HepG2 (cell line): ENCODE data around the gene RSPRY1. TPM values are rescaled to one million over a fixed set of nuclear protein-coding genes. Genes with fewer than 3 reads are reported as not detected.

Experiments
- SAFB2 ChIP-seq: sonication (generic); formaldehyde crosslinking; IDR thresholded peaks from 2 replicates; pipeline ENCODE4 v1.5.1; 2020; ENCODE audit warnings: missing genetic modification reagents, low read depth, mild to moderate bottlenecking, borderline replicate concordance
- ZBTB3 ChIP-seq: sonication (generic); formaldehyde crosslinking; IDR thresholded peaks from 2 replicates; pipeline ENCODE4 v1.4.0; 2020; ENCODE audit warnings: low read depth, mild to moderate bottlenecking, moderate library complexity, missing genetic modification reagents, borderline replicate concordance
- ZFP36L2 ChIP-seq: sonication (generic); formaldehyde crosslinking; IDR thresholded peaks from 2 replicates; pipeline ENCODE4 v1.4.0; 2020; ENCODE audit warnings: missing genetic modification reagents
- ZFYVE20 ChIP-seq: sonication (generic); formaldehyde crosslinking; IDR thresholded peaks from 2 replicates; pipeline ENCODE4 v1.8.0; 2023; ENCODE audit warnings: low read depth, mild to moderate bottlenecking, moderate library complexity, missing genetic modification reagents, borderline replicate concordance
- ZNF530 ChIP-seq: sonication (generic); formaldehyde crosslinking; IDR thresholded peaks from 2 replicates; pipeline ENCODE4 v1.5.0; 2020; ENCODE audit warnings: low read depth, mild to moderate bottlenecking, missing genetic modification reagents
- polyA plus RNA-seq, 8 experiments: library from polyadenylated mRNA; depleted of rRNA in 3 of 8; stranded (reverse) in 7 of 8; unstranded in 1 of 8; fragments of >200 nt; fragmentation: Illumina TruSeq in 4 of 8; extraction: Trizol in 4 of 8; gene quantifications; 2 replicates each; pipeline versions ENCODE4 v1.2.1 to v1.2.3, GENCODE V29; 2011 to 2016; ENCODE audit warnings: low read depth in 4 of 8, missing spikeins in 1 of 8, mixed read lengths in 1 of 8; ENCODE audit not compliant: insufficient read depth in 1 of 8
- total RNA-seq, 5 experiments: library from RNA; depleted of rRNA; stranded (reverse); fragments of >200 nt; fragmentation: Illumina TruSeq; extraction: Trizol; gene quantifications; 2 replicates each; pipeline ENCODE4 v1.2.3, GENCODE V29; 2016; ENCODE audit warnings: low read depth in 1 of 5
- TF ChIP-seq, protein P1 (sequence below): sonication (generic); formaldehyde crosslinking; IDR thresholded peaks from 2 replicates; pipeline ENCODE4 v1.5.0; 2020; ENCODE audit warnings: mild to moderate bottlenecking, missing genetic modification reagents, borderline replicate concordance
- TF ChIP-seq, protein P2 (sequence below): sonication (generic); formaldehyde crosslinking; IDR thresholded peaks from one replicate; pipeline ENCODE4 v1.5.1; 2020; ENCODE audit warnings: mild to moderate bottlenecking, missing genetic modification reagents; ENCODE audit errors: not compliant biosample characterization
- TF ChIP-seq, protein P3 (sequence below): sonication (generic); formaldehyde crosslinking; IDR thresholded peaks from 2 replicates; pipeline ENCODE4 v1.4.0; 2020; ENCODE audit warnings: missing genetic modification reagents, borderline replicate concordance
- TF ChIP-seq, protein P4 (sequence below): sonication (generic); formaldehyde crosslinking; IDR thresholded peaks from 2 replicates; pipeline ENCODE4 v1.4.0; 2020; ENCODE audit warnings: missing genetic modification reagents
- TF ChIP-seq, protein P5 (sequence below): sonication (generic); formaldehyde crosslinking; IDR thresholded peaks from 2 replicates; pipeline ENCODE4 v1.5.1; 2020; ENCODE audit warnings: missing genetic modification reagents, mild to moderate bottlenecking, borderline replicate concordance

Gene RSPRY1
- total and polyA plus RNA-seq, 2 of the 13 experiments (the other 11 are each of a cell fraction or from before 2014, with no cell fraction given) = 53.4 to 61.0 TPM

DNA sequence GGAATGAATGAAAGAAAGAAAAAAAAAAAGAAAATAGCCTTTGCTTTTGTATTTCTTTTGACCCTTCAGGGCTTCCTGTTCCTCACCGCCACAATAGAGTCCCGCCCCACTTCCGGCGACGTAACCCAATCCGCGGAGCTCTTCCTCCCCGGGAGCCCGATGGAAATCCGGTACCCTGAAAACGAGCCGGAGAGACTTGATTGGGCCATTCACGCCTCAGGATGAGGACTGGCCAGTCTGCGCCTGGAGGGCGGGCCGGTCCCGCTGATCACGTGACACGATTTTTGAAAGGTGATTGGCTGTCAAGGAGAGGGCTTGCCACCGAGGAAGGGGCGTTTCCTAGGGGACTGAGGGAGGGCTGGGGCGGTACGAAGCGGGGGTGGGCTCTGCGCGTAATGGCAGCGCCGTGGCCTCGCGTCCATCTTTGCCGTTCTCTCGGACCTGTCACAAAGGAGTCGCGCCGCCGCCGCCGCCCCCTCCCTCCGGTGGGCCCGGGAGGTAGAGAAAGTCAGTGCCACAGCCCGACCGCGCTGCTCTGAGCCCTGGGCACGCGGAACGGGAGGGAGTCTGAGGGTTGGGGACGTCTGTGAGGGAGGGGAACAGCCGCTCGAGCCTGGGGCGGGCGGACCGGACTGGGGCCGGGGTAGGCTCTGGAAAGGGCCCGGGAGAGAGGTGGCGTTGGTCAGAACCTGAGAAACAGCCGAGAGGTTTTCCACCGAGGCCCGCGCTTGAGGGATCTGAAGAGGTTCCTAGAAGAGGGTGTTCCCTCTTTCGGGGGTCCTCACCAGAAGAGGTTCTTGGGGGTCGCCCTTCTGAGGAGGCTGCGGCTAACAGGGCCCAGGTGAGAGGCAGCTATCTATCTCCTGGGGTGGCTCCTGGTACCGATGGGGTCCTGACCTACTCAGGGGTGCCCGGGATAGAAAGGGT is at the start of gene RSPRY1, which contains the start of gene PSME3IP1 (continued):
- TF ChIP-seq, protein P1, sequence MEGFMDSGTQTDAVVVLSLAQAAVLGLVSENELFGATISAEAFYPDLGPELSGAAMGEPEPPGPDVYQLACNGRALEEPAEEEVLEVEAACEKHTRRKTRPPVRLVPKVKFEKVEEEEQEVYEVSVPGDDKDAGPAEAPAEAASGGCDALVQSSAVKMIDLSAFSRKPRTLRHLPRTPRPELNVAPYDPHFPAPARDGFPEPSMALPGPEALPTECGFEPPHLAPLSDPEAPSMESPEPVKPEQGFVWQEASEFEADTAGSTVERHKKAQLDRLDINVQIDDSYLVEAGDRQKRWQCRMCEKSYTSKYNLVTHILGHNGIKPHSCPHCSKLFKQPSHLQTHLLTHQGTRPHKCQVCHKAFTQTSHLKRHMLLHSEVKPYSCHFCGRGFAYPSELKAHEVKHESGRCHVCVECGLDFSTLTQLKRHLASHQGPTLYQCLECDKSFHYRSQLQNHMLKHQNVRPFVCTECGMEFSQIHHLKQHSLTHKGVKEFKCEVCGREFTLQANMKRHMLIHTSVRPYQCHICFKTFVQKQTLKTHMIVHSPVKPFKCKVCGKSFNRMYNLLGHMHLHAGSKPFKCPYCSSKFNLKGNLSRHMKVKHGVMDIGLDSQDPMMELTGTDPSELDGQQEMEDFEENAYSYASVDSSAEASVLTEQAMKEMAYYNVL (CRISPR knock-in tag) = no peak
- TF ChIP-seq, protein P2, sequence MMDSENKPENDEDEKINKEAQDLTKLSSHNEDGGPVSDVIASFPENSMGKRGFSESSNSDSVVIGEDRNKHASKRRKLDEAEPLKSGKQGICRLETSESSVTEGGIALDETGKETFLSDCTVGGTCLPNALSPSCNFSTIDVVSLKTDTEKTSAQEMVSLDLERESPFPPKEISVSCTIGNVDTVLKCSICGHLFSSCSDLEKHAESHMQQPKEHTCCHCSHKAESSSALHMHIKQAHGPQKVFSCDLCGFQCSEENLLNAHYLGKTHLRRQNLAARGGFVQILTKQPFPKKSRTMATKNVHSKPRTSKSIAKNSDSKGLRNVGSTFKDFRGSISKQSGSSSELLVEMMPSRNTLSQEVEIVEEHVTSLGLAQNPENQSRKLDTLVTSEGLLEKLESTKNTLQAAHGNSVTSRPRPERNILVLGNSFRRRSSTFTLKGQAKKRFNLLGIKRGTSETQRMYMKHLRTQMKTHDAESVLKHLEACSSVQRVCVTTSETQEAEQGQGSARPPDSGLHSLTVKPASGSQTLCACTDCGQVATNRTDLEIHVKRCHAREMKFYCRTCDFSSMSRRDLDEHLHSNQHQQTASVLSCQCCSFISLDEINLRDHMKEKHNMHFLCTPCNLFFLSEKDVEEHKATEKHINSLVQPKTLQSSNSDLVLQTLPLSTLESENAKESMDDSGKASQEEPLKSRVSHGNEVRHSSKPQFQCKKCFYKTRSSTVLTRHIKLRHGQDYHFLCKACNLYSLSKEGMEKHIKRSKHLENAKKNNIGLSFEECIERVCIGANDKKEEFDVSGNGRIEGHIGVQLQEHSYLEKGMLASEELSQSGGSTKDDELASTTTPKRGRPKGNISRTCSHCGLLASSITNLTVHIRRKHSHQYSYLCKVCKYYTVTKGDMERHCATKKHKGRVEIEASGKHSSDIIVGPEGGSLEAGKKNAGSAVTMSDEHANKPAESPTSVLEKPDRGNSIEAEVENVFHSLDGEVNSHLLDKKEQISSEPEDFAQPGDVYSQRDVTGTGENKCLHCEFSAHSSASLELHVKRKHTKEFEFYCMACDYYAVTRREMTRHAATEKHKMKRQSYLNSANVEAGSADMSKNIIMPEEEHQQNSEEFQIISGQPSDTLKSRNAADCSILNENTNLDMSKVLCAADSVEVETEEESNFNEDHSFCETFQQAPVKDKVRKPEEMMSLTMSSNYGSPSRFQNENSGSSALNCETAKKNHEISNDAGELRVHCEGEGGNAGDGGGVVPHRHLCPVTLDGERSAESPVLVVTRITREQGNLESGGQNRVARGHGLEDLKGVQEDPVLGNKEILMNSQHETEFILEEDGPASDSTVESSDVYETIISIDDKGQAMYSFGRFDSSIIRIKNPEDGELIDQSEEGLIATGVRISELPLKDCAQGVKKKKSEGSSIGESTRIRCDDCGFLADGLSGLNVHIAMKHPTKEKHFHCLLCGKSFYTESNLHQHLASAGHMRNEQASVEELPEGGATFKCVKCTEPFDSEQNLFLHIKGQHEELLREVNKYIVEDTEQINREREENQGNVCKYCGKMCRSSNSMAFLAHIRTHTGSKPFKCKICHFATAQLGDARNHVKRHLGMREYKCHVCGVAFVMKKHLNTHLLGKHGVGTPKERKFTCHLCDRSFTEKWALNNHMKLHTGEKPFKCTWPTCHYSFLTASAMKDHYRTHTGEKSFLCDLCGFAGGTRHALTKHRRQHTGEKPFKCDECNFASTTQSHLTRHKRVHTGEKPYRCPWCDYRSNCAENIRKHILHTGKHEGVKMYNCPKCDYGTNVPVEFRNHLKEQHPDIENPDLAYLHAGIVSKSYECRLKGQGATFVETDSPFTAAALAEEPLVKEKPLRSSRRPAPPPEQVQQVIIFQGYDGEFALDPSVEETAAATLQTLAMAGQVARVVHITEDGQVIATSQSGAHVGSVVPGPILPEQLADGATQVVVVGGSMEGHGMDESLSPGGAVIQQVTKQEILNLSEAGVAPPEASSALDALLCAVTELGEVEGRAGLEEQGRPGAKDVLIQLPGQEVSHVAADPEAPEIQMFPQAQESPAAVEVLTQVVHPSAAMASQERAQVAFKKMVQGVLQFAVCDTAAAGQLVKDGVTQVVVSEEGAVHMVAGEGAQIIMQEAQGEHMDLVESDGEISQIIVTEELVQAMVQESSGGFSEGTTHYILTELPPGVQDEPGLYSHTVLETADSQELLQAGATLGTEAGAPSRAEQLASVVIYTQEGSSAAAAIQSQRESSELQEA (CRISPR knock-in tag) = peak; percentile 58
- peak; percentile 25; the same call in 1 of the 2 replicates for TF ChIP-seq SAFB2 (CRISPR knock-in tag)
- TF ChIP-seq, protein P3, sequence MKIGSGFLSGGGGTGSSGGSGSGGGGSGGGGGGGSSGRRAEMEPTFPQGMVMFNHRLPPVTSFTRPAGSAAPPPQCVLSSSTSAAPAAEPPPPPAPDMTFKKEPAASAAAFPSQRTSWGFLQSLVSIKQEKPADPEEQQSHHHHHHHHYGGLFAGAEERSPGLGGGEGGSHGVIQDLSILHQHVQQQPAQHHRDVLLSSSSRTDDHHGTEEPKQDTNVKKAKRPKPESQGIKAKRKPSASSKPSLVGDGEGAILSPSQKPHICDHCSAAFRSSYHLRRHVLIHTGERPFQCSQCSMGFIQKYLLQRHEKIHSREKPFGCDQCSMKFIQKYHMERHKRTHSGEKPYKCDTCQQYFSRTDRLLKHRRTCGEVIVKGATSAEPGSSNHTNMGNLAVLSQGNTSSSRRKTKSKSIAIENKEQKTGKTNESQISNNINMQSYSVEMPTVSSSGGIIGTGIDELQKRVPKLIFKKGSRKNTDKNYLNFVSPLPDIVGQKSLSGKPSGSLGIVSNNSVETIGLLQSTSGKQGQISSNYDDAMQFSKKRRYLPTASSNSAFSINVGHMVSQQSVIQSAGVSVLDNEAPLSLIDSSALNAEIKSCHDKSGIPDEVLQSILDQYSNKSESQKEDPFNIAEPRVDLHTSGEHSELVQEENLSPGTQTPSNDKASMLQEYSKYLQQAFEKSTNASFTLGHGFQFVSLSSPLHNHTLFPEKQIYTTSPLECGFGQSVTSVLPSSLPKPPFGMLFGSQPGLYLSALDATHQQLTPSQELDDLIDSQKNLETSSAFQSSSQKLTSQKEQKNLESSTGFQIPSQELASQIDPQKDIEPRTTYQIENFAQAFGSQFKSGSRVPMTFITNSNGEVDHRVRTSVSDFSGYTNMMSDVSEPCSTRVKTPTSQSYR = peak; percentile 60; the same call in 1 of the 2 replicates
- no peak for TF ChIP-seq ZBTB3 (CRISPR knock-in tag)
- no peak for TF ChIP-seq ZNF530 (CRISPR knock-in tag)
- TF ChIP-seq, protein P4, sequence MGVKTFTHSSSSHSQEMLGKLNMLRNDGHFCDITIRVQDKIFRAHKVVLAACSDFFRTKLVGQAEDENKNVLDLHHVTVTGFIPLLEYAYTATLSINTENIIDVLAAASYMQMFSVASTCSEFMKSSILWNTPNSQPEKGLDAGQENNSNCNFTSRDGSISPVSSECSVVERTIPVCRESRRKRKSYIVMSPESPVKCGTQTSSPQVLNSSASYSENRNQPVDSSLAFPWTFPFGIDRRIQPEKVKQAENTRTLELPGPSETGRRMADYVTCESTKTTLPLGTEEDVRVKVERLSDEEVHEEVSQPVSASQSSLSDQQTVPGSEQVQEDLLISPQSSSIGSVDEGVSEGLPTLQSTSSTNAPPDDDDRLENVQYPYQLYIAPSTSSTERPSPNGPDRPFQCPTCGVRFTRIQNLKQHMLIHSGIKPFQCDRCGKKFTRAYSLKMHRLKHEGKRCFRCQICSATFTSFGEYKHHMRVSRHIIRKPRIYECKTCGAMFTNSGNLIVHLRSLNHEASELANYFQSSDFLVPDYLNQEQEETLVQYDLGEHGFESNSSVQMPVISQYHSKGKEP (CRISPR knock-in tag) = peak; percentile 48; the same call in 1 of the 2 replicates
- TF ChIP-seq, protein P5, sequence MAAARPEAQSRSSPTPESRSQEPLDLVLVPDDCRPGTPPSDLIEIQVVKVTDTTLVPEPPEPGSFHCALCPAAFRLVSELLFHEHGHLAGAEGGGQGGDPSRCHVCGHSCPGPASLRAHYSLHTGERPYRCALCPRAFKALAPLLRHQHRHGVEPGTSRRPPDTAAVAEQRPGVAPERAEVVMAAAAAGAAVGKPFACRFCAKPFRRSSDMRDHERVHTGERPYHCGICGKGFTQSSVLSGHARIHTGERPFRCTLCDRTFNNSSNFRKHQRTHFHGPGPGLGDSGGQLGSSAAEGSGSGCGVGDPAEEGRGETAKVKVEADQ (CRISPR knock-in tag) = no peak
- TF ChIP-seq ZFYVE20 (CRISPR knock-in tag) = no peak
- no peak; the same call in 1 of the 2 replicates for TF ChIP-seq ZFP36L2 (CRISPR knock-in tag)
